ENCODE results near the gene BDH2. TPM values are rescaled to one million over a fixed set of nuclear protein-coding genes. Genes with fewer than 3 reads are reported as not detected.

BDH2 gene
- 12.9 and 16.9 TPM in 2 replicates for polyA plus RNA-seq
- 2.2 and 3.2 TPM in 2 replicates for polyA minus RNA-seq

DNA sequence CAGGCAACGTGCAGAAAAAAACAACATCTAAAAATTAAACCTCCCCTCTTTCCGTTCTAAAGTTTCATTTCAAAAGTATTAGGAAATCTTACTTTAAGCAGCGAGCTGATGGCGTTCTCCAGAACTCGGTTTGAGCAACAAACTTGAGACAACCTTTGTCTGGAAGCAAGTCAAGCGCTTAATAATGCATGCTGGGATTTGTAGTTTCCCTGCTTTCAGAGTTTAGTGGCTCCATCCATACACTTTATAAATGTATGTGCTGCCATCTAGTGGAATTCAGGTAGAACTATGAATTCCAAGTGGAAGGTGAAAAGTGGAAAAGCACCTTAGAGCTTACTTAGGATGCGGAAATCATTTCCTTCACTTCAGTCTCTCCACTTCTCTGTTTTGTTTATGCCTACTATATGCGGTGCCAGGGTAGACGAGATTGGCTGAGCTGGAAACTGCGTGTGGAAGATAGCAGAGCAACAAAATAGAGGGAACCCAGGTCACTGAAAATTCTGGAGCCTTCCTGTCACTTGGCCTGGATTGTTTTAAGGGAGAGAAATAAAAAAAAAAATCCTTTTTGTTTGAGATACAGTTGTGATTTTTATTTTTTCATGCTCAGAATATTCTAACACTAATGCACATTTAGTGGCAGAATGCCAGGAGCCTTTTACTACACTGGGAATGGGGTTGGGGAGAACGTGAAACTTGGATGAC, at the start of gene BDH2:
Gene BDH2, minus strand, starts transcription at position 144 of the 702 bp plus-strand sequence. CDS start 3,580 bp downstream, outside the sequence.
- Histone ChIP-seq H2AFZ (ENCODE audit: low read depth, low read length) (no peak within 1 kb of the TSS), H3K9ac (ENCODE audit: low read length) (no peak within 1 kb of the TSS), H3K9me3 (ENCODE audit: low read length) (no peaks in the 10 kb centered on the region), H3K4me2 (ENCODE audit: low read length) (no peak within 1 kb of the TSS), H3K4me3 (ENCODE audit: low read length) (peak within 1 kb of the TSS; percentile 53), H3K27me3 (ENCODE audit: insufficient read depth, low read depth, low read length) (no peaks in the 10 kb centered on the region), H4K20me1 (ENCODE audit: insufficient read depth) (no peaks in the 10 kb centered on the region), H3K27ac (ENCODE audit: low read length) (no peak within 1 kb of the TSS), H3K36me3 (ENCODE audit: insufficient read depth, low read length) (no peaks in the 10 kb centered on the region), H3K9me2 (ENCODE audit: insufficient read depth, low read length) (no peaks in the 10 kb centered on the region), H3F3A (ENCODE audit: insufficient read depth, low read length, poor library complexity, severe bottlenecking) (no peaks in the 10 kb centered on the region), H3K79me2 (replicated peaks; ENCODE audit: insufficient read depth, low read length) (peaks cover 11% of the 10 kb centered on the region)
- no peak for TF ChIP-seq EZH2 (IDR thresholded peaks at IDR 0.05; ENCODE audit: borderline replicate concordance, insufficient read depth, low read length, poor library complexity, severe bottlenecking)
- TF ChIP-seq CTCF (IDR thresholded peaks at IDR 0.05; ENCODE audit: poor library complexity, severe bottlenecking): peak; percentile 94
- TF ChIP-seq RAD21 (conservative IDR thresholded peaks at IDR 0.05): peak; percentile 92
- TF ChIP-seq REST (IDR thresholded peaks at IDR 0.05; ENCODE audit: borderline replicate concordance): no peak
- TF ChIP-seq MXI1 (conservative IDR thresholded peaks at IDR 0.05; ENCODE audit: poor library complexity, severe bottlenecking): no peak
- TF ChIP-seq POLR2AphosphoS5 (IDR thresholded peaks at IDR 0.05): no peak
- TF ChIP-seq TAF1 (IDR thresholded peaks at IDR 0.05; ENCODE audit: low read depth): no peak
- TF ChIP-seq SMC3 (conservative IDR thresholded peaks at IDR 0.05; ENCODE audit: poor library complexity): peak; percentile 86
- no peak for TF ChIP-seq EP300 (conservative IDR thresholded peaks at IDR 0.05; ENCODE audit: poor library complexity, severe bottlenecking)

DNA sequence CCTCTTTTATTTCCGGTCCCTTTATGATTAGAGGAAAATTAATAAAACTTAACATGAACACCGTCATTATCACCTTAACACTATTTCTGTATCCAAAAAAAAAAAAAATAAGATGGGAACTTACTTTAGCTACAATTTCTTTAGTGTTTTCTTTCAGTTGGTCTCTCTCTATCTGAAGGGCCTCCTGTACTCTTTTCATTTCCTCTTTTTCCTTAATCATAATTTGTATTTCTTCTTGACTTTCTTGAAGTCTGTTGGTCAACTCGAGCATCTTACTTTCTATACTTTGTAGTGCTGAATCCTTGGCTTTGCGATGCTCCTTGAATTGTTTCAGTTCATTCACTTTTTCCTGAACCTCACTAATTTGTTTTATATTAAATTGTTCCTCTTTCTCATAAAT, 45.3 kb upstream of the BDH2 start:
- TF ChIP-seq MXI1 (conservative IDR thresholded peaks at IDR 0.05; ENCODE audit: poor library complexity, severe bottlenecking) (no peak), TAF1 (IDR thresholded peaks at IDR 0.05; ENCODE audit: low read depth) (no peak), POLR2AphosphoS5 (IDR thresholded peaks at IDR 0.05) (no peak)
- Histone ChIP-seq H3K4me2 (ENCODE audit: low read length) (no peak overlapping the region), H3K9me2 (ENCODE audit: insufficient read depth, low read length) (no peaks in the 10 kb centered on the region), H3K27ac (ENCODE audit: low read length) (no peak overlapping the region), H4K20me1 (ENCODE audit: insufficient read depth) (no peaks in the 10 kb centered on the region), H3K27me3 (ENCODE audit: insufficient read depth, low read depth, low read length) (no peaks in the 10 kb centered on the region), H3K79me2 (replicated peaks; ENCODE audit: insufficient read depth, low read length) (no peaks in the 10 kb centered on the region), H3K36me3 (ENCODE audit: insufficient read depth, low read length) (no peaks in the 10 kb centered on the region), H3K9me3 (ENCODE audit: low read length) (no peaks in the 10 kb centered on the region), H3K9ac (ENCODE audit: low read length) (no peak overlapping the region), H3K4me3 (ENCODE audit: low read length) (no peak overlapping the region), H3F3A (ENCODE audit: insufficient read depth, low read length, poor library complexity, severe bottlenecking) (no peaks in the 10 kb centered on the region), H2AFZ (ENCODE audit: low read depth, low read length) (no peak overlapping the region)
